ENCODE measurements around the gene ZNF407.

DNA sequence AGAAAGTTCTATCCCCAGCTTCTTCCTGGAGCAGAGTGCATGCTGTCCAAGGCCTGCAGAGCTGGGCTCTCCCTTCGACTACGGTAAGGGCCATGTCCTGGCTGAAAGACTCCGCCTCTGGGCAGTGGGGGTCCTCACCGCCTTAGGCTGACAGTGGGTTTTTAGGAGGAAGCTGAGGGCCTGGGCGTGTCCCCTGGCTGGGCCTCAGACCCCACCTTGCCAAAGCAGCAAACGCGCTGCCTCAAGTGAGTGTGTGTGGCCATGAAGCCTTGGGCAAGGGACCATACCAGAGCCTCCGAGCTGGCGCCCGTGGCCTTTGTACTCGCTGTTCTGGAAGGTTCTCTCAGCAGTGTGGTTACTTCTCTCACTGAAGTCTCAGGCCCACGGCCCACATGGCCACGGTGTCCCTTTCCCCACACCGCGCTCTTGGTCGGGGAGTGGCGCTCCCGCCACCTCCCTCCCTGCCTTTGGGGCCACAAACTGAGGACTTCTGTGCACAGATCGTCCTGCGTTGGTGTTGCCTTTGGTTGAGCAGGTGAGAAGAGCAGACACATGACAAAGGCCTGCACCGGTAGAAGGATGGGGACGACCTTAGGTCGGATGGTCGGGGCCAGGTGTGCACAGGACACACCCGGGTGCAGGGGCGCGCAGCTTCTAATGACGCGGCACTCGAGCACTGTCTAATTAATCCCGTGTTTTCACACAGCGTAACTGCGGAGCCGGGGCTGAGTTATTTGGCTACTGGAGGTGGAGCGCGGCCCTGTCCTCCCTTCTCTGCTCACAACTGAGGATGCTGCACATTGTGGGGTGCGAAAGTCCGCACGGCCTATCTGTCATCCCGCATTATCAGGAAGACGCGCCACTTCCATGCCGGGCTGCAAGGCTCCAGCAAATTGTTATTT, 489.7 kb downstream of the ZNF407 start:
- TF ChIP-seq, protein P1, sequence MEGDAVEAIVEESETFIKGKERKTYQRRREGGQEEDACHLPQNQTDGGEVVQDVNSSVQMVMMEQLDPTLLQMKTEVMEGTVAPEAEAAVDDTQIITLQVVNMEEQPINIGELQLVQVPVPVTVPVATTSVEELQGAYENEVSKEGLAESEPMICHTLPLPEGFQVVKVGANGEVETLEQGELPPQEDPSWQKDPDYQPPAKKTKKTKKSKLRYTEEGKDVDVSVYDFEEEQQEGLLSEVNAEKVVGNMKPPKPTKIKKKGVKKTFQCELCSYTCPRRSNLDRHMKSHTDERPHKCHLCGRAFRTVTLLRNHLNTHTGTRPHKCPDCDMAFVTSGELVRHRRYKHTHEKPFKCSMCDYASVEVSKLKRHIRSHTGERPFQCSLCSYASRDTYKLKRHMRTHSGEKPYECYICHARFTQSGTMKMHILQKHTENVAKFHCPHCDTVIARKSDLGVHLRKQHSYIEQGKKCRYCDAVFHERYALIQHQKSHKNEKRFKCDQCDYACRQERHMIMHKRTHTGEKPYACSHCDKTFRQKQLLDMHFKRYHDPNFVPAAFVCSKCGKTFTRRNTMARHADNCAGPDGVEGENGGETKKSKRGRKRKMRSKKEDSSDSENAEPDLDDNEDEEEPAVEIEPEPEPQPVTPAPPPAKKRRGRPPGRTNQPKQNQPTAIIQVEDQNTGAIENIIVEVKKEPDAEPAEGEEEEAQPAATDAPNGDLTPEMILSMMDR (IDR thresholded peaks at IDR 0.05), result no peak
- no peak for TF ChIP-seq POLR2A (IDR thresholded peaks at IDR 0.05)

All from testis (tissue), 2 donors.